Mesothelial cell of epicardium (in vitro differentiated cells): ENCODE results near the gene DENND1A. TPM values are rescaled to one million over a fixed set of nuclear protein-coding genes. Genes with fewer than 3 reads are reported as not detected.

Source experiments
- DNase-seq, 2 experiments: peaks; one replicate each; pipeline ENCODE4 v3.0.0; 2021; ENCODE audit warnings: low spot score in 2 of 2; ENCODE audit not compliant: unreplicated experiment in 2 of 2
- H3K27ac Mint-ChIP-seq: 2 replicates; pipeline ENCODE4 v1.8.0; 2021; ENCODE audit warnings: mixed read lengths
- H3K27me3 Mint-ChIP-seq: 2 replicates; pipeline ENCODE4 v1.8.0; 2021; ENCODE audit warnings: low read depth, mixed read lengths
- H3K36me3 Mint-ChIP-seq: 2 replicates; pipeline ENCODE4 v1.8.0; 2021; ENCODE audit warnings: mixed read lengths
- H3K4me1 Mint-ChIP-seq: 2 replicates; pipeline ENCODE4 v1.8.0; 2021; ENCODE audit warnings: mixed read lengths
- H3K4me3 Mint-ChIP-seq: 2 replicates; pipeline ENCODE4 v1.8.0; 2021; ENCODE audit warnings: mild to moderate bottlenecking, moderate library complexity, mixed read lengths
- H3K9me3 Mint-ChIP-seq: 2 replicates; pipeline ENCODE4 v1.8.0; 2021; ENCODE audit warnings: mixed read lengths
- CTCF ChIP-seq: fragments of 200-600 bp; sonication (generic); IDR thresholded peaks from one replicate; pipeline ENCODE4 v1.5.0; 2021; ENCODE audit warnings: antibody characterized with exemption; ENCODE audit not compliant: unreplicated experiment
- total RNA-seq: library from RNA; stranded (reverse); gene quantifications from 3 replicates; pipeline ENCODE4 v1.2.1, GENCODE V29; 2021

Gene DENND1A
- total RNA-seq, 1 donor from 2014 or later, result 23.4 TPM

DNA sequence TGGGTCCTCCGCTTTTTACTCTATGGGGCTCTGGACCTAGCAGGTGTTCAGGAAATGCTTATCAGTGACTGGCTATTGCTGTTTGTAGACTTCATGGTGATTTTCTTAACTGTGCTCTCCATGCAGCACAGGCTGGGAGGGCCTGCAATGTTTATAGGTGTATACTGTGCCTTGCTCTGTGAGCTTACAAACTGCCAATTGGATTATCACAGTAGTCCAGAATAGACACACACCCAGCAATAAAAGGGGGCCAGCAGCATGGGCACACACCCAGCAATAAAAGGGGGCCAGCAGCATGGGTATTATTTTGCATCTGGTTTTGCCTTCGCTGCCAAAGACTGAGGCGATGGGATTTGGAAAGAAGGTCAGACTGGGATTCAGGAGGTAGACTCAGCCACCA lies 473.9 kb downstream of the DENND1A start:
- H3K9me3 Mint-ChIP-seq, result no peaks in the 10 kb centered on the region
- H3K36me3 Mint-ChIP-seq, result no peaks in the 10 kb centered on the region
- no peaks in the 10 kb centered on the region for H3K4me1 Mint-ChIP-seq
- no peak overlapping the region for H3K4me3 Mint-ChIP-seq
- DNase-seq, result no peak
- H3K27me3 Mint-ChIP-seq, result no peaks in the 10 kb centered on the region
- TF ChIP-seq CTCF, result no peak
- no peak overlapping the region for H3K27ac Mint-ChIP-seq

DNA sequence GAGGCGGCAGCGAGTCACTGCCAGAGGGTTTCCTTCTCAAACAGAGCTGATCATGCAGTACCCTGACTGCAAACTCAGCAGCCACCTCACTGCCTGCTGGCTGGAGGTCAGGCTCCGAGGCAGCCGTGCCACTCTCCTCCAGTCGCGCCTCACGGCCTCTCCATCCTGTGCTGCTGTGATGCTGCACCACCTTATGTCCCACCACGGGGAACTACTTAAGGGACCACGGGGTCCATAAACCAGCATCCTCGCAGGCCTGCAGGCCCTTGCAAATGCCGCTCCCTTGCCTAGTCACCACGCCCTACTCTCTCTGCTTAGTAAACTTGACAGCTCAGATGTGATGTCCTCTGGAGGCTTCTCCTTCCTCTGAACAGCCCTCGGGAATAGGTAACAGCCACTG lies 474.7 kb downstream of the DENND1A start:
- Mint-ChIP-seq H3K27me3 (no peaks in the 10 kb centered on the region), H3K36me3 (no peaks in the 10 kb centered on the region), H3K4me1 (no peaks in the 10 kb centered on the region), H3K4me3 (no peak overlapping the region), H3K27ac (no peak overlapping the region), H3K9me3 (no peaks in the 10 kb centered on the region)
- no peak for DNase-seq
- no peak for TF ChIP-seq CTCF

DNA sequence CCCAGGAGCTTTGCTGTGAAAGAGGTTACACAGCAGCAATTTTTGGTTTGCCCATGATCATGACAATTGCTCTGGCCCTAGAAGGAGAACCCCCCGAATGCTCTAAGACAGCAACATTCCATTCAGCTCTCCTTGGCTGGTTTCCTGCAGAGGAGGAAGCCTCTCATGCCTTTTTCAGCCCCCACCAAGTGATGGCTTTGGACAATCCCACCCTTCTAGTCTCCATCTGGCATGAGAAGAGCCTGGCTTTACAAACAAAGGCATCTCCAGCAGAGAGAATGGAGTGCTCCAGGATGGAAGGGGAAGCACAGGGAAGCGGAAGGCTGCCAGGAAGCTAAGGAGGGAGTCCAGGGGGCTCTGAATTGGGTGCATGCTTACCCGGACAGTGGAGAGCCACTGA lies 475.6 kb downstream of the DENND1A start:
- DNase-seq, result no peak
- H3K4me1 Mint-ChIP-seq, result no peaks in the 10 kb centered on the region
- H3K4me3 Mint-ChIP-seq, result no peak overlapping the region
- H3K9me3 Mint-ChIP-seq, result no peaks in the 10 kb centered on the region
- H3K27me3 Mint-ChIP-seq, result no peaks in the 10 kb centered on the region
- no peak overlapping the region for H3K27ac Mint-ChIP-seq
- no peak for TF ChIP-seq CTCF
- no peaks in the 10 kb centered on the region for H3K36me3 Mint-ChIP-seq

GRCh38 chr9:123453831-123454321 lies 476.1 kb downstream of the DENND1A start:
- no peaks in the 10 kb centered on the region for H3K4me1 Mint-ChIP-seq
- no peak overlapping the region for H3K27ac Mint-ChIP-seq
- no peaks in the 10 kb centered on the region for H3K27me3 Mint-ChIP-seq
- no peaks in the 10 kb centered on the region for H3K9me3 Mint-ChIP-seq
- TF ChIP-seq CTCF, result no peak
- H3K36me3 Mint-ChIP-seq, result no peaks in the 10 kb centered on the region
- no peak for DNase-seq
- H3K4me3 Mint-ChIP-seq, result no peak overlapping the region

DNA sequence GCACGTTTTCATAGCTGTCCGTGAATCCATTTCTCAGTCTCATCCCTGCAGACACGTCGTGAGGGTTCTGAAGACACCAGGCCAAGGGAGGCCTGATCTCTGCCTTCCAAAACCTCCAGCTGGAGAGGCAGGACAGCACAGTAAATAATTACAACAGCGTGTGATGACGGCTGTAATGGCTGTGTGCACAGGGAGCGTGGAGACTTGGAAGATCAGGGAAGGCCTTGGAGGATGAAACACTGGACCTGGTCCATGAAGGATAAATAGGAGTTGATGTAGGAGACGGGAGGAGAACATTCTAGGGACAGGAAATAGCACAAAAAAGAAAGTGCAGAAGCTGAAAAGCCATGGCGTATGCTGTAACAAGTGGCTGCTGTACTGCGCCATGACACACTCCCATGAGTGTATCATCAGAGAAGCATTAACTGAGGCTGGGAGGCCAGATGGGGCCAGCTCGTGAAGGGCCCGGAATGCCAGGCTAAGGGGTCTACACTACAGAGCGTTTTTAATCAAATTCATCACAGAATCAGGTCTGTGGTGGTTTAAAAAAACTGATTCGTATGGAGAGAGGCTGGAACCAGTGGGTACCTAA lies 476.8 kb downstream of the DENND1A start:
- Mint-ChIP-seq H3K27me3 (no peaks in the 10 kb centered on the region), H3K4me3 (no peak overlapping the region), H3K36me3 (no peaks in the 10 kb centered on the region), H3K9me3 (no peaks in the 10 kb centered on the region), H3K4me1 (no peaks in the 10 kb centered on the region), H3K27ac (no peak overlapping the region)
- TF ChIP-seq CTCF, result no peak
- DNase-seq, result no peak

DNA sequence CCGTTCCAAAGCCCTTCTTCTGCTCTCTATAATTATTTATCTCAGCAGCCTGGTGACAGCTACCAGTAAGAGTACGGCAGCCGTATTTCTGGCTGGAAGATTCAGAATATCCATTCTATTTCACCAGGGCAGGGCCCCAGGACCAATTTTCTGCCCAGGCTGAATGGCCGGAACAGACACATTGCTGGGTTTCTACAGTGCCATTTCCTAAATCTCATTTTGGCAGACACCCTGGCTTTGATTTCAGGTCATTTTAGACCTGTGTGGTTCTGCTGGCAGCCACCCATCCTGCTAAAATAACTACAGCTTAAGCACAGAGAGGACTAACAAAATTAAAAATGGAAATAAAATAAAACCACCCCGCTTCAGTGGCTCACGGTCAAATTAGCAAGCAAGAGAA lies 478.9 kb downstream of the DENND1A start:
- no peak overlapping the region for H3K27ac Mint-ChIP-seq

More for the DNA sequence above, 478.9 kb downstream of the DENND1A start:
- DNase-seq, result no peak
- Mint-ChIP-seq H3K9me3 (no peaks in the 10 kb centered on the region), H3K4me1 (no peaks in the 10 kb centered on the region), H3K27me3 (no peaks in the 10 kb centered on the region), H3K36me3 (peaks cover under 1% of the 10 kb centered on the region), H3K4me3 (no peak overlapping the region)
- TF ChIP-seq CTCF, result no peak
